GM19467 (cell line): ENCODE data around the gene NEU3.

Source experiments
- ATAC-seq: cut with Tn5 transposase; IDR thresholded peaks from one replicate; pipeline ENCODE4 v1.9.1; 2021; ENCODE audit warnings: mild to moderate bottlenecking, moderate library complexity; ENCODE audit not compliant: unreplicated experiment

The NEU3 gene

GRCh38 chr11:75056814-75057213 is 68.1 kb downstream of the NEU3 start:
- no peak for ATAC-seq

DNA sequence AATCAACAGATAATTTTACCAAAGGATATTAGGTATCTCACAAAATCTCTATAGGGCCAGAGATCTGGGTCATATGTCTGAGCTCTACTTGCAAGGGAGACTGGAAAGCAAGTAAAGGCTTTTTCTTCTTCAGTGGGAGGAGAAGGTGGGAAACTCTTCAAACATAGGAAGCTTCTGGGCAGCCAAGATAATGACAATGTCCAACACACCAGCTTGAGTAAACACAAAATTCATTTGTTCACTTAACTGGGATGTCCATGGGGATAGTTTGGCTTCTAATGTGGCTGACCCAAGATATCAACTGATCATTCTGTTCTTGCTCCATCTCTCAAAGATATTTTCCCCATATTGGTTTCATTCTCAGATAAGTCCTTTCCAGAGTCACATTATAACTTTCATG is 70.6 kb downstream of the NEU3 start:
- ATAC-seq: no peak

DNA sequence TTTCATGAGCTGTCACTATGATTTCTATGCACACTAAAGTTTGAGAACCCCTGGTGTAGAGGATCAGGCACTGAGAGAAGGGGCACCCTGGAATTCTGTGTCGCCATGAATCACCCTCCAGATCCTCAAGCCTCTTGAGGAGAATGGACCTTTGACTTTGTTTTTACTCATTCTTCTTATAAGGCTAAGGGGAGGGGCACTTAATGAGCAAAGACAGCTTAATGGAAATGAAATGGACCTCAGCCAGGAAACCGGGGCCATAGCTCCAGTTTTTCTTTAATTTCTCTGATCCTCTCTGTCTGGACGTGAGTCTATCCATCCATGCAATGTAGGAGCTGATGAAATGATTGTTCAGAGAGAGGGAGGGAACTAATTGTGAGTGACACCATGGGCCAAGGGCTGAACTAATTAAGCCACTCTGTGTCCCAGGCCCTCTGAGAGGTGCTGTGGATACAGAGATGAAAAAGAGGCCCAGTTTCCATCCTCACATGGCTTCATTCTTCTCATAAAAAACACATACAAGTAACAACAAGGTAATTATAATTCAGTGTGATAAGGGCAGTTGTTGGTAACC is 75.1 kb downstream of the NEU3 start:
- no peak for ATAC-seq

DNA sequence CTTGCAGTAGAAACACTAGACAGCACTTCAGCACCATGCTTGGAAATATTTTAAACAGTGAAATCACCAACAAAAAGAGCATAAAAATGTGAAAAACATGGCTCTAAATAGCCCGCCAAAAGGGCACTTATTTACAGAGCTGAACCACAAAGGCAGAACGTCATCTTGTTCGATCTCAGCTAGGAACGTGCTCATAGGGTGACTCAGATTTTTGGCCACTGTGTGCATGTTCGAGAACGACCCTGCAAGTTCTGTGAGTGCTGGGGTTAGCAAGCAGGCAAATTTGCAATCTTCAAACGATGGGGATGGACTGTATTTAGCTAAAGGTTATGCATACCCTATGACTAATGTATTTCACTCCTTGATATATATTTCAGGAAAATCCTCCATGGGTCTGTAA is 77.3 kb downstream of the NEU3 start:
- no peak for ATAC-seq
